GM23338 (cell line): Measurements from ENCODE around the gene CST3. TPM values are rescaled to one million over a fixed set of nuclear protein-coding genes. Genes with fewer than 3 reads are reported as not detected.

Experiments used
- CTCF ChIP-seq, 2 experiments: fragments of 200-600 bp in 1 of 2; sonication (generic) in 1 of 2; conservative IDR thresholded peaks; 2 replicates each; pipeline versions ENCODE4 v1.5.1 to v1.6.1; 2016 to 2017; ENCODE audit warnings: antibody characterized with exemption in 2 of 2, low read depth in 2 of 2, mild to moderate bottlenecking in 2 of 2, moderate library complexity in 1 of 2
- EZH2 ChIP-seq: fragments of 200-600 bp; sonication (generic); IDR thresholded peaks from one replicate; pipeline ENCODE4 v1.8.0; 2017; ENCODE audit warnings: antibody characterized with exemption, mild to moderate bottlenecking, low read depth; ENCODE audit not compliant: unreplicated experiment
- EZH2phosphoT487 ChIP-seq: fragments of 200-600 bp; sonication (generic); IDR thresholded peaks from one replicate; pipeline ENCODE4 v1.8.1; 2018; ENCODE audit warnings: antibody characterized with exemption; ENCODE audit not compliant: unreplicated experiment
- JUNB ChIP-seq: IDR thresholded peaks from one replicate; pipeline ENCODE4 v1.6.1; 2016; ENCODE audit warnings: antibody characterized with exemption; ENCODE audit not compliant: unreplicated experiment
- NANOG ChIP-seq: IDR thresholded peaks from 2 replicates; pipeline ENCODE4 v1.6.1; 2016; ENCODE audit warnings: antibody characterized with exemption, borderline replicate concordance
- POLR2AphosphoS5 ChIP-seq: IDR thresholded peaks from 2 replicates; pipeline ENCODE4 v1.6.1; 2016; ENCODE audit warnings: antibody characterized with exemption, low read depth
- ZNF331 ChIP-seq: fragments of 250-450 bp; sonication (Bioruptor Pico); IDR thresholded peaks from 2 replicates; pipeline ENCODE4 v1.5.0; 2020; ENCODE audit warnings: low read depth, mild to moderate bottlenecking, moderate library complexity
- ZNF462 ChIP-seq: fragments of 250-450 bp; sonication (Bioruptor Pico); IDR thresholded peaks from 2 replicates; pipeline ENCODE4 v1.5.0; 2020; ENCODE audit warnings: mild to moderate bottlenecking, moderate library complexity
- polyA plus RNA-seq: library from polyadenylated mRNA; unstranded; fragments of >200 nt; fragmentation: Nextera tagmentation; extraction: Ambion mirVana; gene quantifications from 2 replicates; pipeline ENCODE4 v1.2.1, GENCODE V29; 2016
- total RNA-seq: library from RNA; depleted of rRNA; stranded (reverse); fragments of >200 nt; shearing (Covaris generic); gene quantifications from 2 replicates; pipeline ENCODE4 v1.2.3, GENCODE V29; 2014

Gene CST3
- total and polyA plus RNA-seq, 2 experiments from 2014 or later = 51.8 to 71.5 TPM

GRCh38 chr20:23629017-23629541 is 8.7 kb downstream of the CST3 start (continued):
- TF ChIP-seq ZNF462 (CRISPR knock-in tag) (no peak), NANOG (no peak), EZH2 (no peak), CTCF (conservative IDR thresholded peaks at IDR 0.05; ENCODE audit: low read depth in 2 of 2) (no peak), JUNB (no peak), EZH2phosphoT487 (no peak), POLR2AphosphoS5 (no peak), ZNF331 (CRISPR knock-in tag) (no peak)
